ENCODE results near the gene ASPDH. TPM values are rescaled to one million over a fixed set of nuclear protein-coding genes. Genes with fewer than 3 reads are reported as not detected.
A peak's percentile ranks its signal among the peaks of the same experiment; 100 is the strongest.

The ASPDH gene
- total RNA-seq, 4 donors from 2014 or later, result not detected

GRCh38 chr19:50501568-50502475 lies 11.9 kb downstream of the ASPDH start:
- Histone ChIP-seq H3K27ac (peak overlapping the region; percentile 97 to 100 (median 97)), H3K4me1 (peaks cover 14 to 16% of the 10 kb centered on the region in 2 donors), H3K4me3 (peak overlapping the region; percentile 33 to 71 (median 63)), H3K36me3 (peaks cover 0 to 9% of the 10 kb centered on the region in 2 donors), H3K9me3 (no peaks in the 10 kb centered on the region), H3K27me3 (no peaks in the 10 kb centered on the region)
- in situ Hi-C loops (cut with MboI; ENCODE audit: low sequenced_read_pairs in 4 of 4) (no loop called here), intact Hi-C loops (cut with DNase I; ENCODE audit: low total_unique reads) (no loop called here)
- no peak for TF ChIP-seq CTCF (IDR thresholded peaks at IDR 0.05 in 4 of 5, conservative IDR thresholded peaks at IDR 0.05 in 1 of 5)
- peak; percentile 46 to 75 for TF ChIP-seq POLR2A (IDR thresholded peaks at IDR 0.05)
- DNase-seq (peak; percentile 59 to 92), ATAC-seq (peak; percentile 36 to 70)

DNA sequence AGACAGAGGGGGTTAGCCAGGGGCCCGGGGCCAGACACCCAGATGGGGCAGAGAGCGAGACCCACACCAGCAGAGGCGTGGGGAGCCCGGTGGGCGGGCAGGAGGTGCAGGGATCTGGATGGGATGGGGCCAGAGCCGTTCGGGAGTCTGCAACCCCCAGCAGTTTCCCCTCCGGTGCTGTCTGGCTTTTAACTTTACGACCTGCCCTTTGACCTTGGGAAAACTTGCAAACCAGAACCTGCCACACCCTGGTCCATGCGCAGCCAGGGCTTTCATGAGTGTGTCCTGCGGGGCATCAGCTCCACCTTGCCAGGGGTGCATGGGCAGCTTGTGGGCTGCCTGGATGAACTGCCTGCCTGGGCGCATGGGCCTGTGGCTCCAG lies 12.5 kb downstream of the ASPDH start:
- no peak for TF ChIP-seq CTCF (IDR thresholded peaks at IDR 0.05 in 4 of 5, conservative IDR thresholded peaks at IDR 0.05 in 1 of 5)
- no peak for TF ChIP-seq POLR2A (IDR thresholded peaks at IDR 0.05)
- peak; percentile 30 to 34 for ATAC-seq
- DNase-seq, result peak in 1 of 2 donors; percentile 71
- no peaks in the 10 kb centered on the region for H3K27me3 ChIP-seq
- intact Hi-C loops (cut with DNase I; ENCODE audit: low total_unique reads), result no loop called here
- peak overlapping the region; percentile 97 to 100 (median 97) for H3K27ac ChIP-seq
- in situ Hi-C loops (cut with MboI; ENCODE audit: low sequenced_read_pairs in 4 of 4), result no loop called here
- H3K9me3 ChIP-seq, result no peaks in the 10 kb centered on the region
- peaks cover 14 to 16% of the 10 kb centered on the region in 2 donors for H3K4me1 ChIP-seq
- peak overlapping the region; percentile 59 to 71 (median 63) for H3K4me3 ChIP-seq
- H3K36me3 ChIP-seq, result peaks cover 0 to 7% of the 10 kb centered on the region in 2 donors

DNA sequence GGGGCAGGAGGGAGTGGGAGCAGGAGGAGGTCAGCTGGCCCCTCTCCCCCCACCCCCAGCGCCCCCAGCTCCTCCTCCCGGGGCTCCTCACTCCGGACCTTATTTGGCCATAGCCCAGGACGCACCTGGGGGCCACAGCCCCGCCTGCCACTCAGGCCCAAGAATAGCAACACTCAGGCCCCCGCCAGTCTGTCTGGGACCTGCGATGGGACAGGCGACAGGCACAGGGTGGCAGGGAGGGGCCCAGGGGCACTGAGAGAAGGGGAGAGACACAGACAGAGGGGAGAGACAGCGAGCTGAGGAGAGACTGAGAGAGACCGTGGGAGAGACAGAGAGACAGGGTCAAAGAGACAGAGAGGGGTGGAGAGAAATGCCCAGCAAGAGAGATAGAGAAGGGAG lies 13.0 kb downstream of the ASPDH start:
- intact Hi-C loops (cut with DNase I; ENCODE audit: low total_unique reads) (no loop called here), in situ Hi-C loops (cut with MboI; ENCODE audit: low sequenced_read_pairs in 4 of 4) (no loop called here)
- peak overlapping the region; percentile 59 to 71 (median 63) for H3K4me3 ChIP-seq
- peak; percentile 38 to 58 for ATAC-seq
- H3K4me1 ChIP-seq, result peaks cover 14 to 16% of the 10 kb centered on the region in 2 donors
- no peaks in the 10 kb centered on the region for H3K9me3 ChIP-seq
- peak in 1 of 2 donors; percentile 94 for DNase-seq
- TF ChIP-seq CTCF (IDR thresholded peaks at IDR 0.05 in 4 of 5, conservative IDR thresholded peaks at IDR 0.05 in 1 of 5), result no peak
- TF ChIP-seq POLR2A (IDR thresholded peaks at IDR 0.05), result peak; percentile 76 to 78
- H3K27me3 ChIP-seq, result no peaks in the 10 kb centered on the region
- H3K27ac ChIP-seq, result peak overlapping the region; percentile 97 to 100 (median 97)
- H3K36me3 ChIP-seq, result peaks cover 0 to 2% of the 10 kb centered on the region in 2 donors

- intact Hi-C loops (cut with DNase I; ENCODE audit: low total_unique reads), result no loop called here
- H3K36me3 ChIP-seq, result no peaks in the 10 kb centered on the region
- H3K27me3 ChIP-seq, result no peaks in the 10 kb centered on the region
- in situ Hi-C loops (cut with MboI; ENCODE audit: low sequenced_read_pairs in 4 of 4), result no loop called here
- peak; percentile 93 for TF ChIP-seq POLR2A (IDR thresholded peaks at IDR 0.05)
- peak in 3 of 5 experiments; percentile 21 to 71 (median 69) for TF ChIP-seq CTCF (IDR thresholded peaks at IDR 0.05 in 4 of 5, conservative IDR thresholded peaks at IDR 0.05 in 1 of 5)
- ATAC-seq (peak; percentile 67 to 76), DNase-seq (peak; percentile 84 to 94)
- H3K4me1 ChIP-seq, result peaks cover 14 to 16% of the 10 kb centered on the region in 2 donors
- peak overlapping the region; percentile 59 to 71 (median 63) for H3K4me3 ChIP-seq
- H3K9me3 ChIP-seq, result no peaks in the 10 kb centered on the region
- H3K27ac ChIP-seq, result peak overlapping the region; percentile 97 to 100 (median 97)
These were observed 13.5 kb downstream of the ASPDH start for GRCh38 chr19:50500060-50500752.
